ENCODE data around the gene TTC34.

- TF ChIP-seq POLR2A (conservative IDR thresholded peaks at IDR 0.05), result no peak
- no peak for TF ChIP-seq MTA3 (IDR thresholded peaks at IDR 0.05; ENCODE audit: borderline replicate concordance)
- no peak for TF ChIP-seq EZH2 (IDR thresholded peaks at IDR 0.05; ENCODE audit: borderline replicate concordance, low read depth, low read length)
- no peak for TF ChIP-seq CTCF (IDR thresholded peaks at IDR 0.05 in 2 of 3, conservative IDR thresholded peaks at IDR 0.05 in 1 of 3; ENCODE audit: insufficient read depth in 2 of 3, low read depth in 1 of 3, low read length in 3 of 3)
- TF ChIP-seq ZNF764 (CRISPR knock-in tag; IDR thresholded peaks at IDR 0.05; ENCODE audit: low read depth), result no peak
- TF ChIP-seq RNF2 (IDR thresholded peaks at IDR 0.05), result no peak
- no peak for TF ChIP-seq ZNF253 (CRISPR knock-in tag; conservative IDR thresholded peaks at IDR 0.05)
Measured at GRCh38 chr1:2592672-2593071, 208.8 kb downstream of the TTC34 start.
